Inflammatory macrophage treated with lipopolysaccharide for 1 hour (primary cell): Measurements from ENCODE around the gene MOGAT1.
"Not testable (repeated sequence)": the region's sequence is repeated elsewhere in the genome, so short reads cannot be mapped to it uniquely, and the experiment has no call there.

ENCODE experiments used
- DNase-seq, 2 donors: peaks; one replicate each; pipeline ENCODE4 v3.0.0-alpha.2; 2020 to 2022

The MOGAT1 gene

DNA sequence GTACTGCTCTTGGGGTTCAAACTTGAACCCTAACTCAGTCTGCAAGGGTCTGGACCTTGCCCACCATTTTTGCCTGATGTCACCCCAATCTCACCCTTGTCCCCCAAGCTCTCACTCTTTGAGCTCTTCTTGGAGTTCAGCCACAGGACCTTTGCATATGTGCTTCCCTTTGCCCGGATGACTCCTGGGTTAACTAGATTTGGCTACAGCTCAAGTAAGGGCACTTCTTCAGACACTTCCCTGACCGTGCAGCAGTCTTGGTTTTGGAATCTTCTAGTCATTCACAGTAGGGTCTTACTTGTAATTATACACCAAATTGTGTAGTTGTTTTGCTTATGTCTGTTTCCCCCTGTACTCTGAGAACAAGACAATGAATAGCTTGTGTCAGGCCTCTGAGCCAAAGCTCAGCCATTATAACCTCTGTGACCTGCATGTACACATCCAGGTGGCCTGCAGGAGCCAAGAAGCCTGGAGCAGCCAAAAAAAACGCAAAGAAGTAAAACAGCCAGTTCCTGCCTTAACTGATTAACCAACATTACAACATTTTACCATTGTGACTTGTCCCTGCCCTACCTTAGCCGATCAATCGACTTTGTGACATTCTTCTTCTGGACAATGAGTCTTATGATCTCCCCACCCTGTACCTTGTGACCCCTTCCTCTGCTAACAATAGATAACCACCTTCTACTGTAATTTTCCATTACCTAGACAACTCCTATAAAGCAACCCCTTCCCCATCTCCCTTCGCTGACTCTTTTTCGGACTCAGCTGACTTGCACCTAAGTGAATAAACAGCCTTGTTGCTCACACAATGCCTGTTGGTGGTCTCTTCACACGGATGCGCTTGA is 1.0 kb upstream of the MOGAT1 start:
- no peak for DNase-seq

DNA sequence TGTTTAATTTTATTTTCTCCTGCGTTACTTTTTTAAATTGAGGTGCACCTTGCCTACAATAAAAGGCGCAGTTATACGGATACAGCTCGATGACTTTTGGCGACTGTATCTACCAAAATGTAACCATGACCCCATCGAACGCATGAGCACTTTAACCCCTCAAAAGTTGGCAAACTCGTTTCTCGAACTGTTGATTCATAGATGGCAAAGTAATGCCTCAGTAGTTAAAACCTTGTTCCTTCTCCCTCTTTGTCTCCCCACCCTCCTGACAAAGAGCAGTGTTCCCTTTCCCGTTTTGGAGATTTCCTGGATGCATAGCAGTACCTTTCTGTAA is 577 bp downstream of the MOGAT1 start:
- DNase-seq = no peak

DNA sequence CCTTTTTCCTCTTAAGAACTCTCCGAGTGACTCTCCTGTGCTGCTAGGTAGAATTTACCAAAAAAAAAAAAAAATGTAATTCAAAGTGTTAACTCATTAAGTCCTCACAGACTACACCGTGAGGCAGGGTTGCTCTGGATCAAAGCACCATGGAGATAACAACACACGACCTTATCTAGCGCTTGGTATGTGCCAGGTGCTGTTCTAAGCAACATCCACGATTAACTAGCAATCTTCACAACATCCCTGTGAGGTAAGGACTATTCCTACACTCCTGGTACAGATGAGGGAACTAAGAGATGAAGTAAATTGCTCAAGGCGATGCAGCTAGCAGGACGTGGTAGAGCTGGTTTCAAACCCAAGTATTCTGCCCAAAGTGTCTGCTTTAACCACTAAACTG is 1.8 kb downstream of the MOGAT1 start:
- DNase-seq = no peak

DNA sequence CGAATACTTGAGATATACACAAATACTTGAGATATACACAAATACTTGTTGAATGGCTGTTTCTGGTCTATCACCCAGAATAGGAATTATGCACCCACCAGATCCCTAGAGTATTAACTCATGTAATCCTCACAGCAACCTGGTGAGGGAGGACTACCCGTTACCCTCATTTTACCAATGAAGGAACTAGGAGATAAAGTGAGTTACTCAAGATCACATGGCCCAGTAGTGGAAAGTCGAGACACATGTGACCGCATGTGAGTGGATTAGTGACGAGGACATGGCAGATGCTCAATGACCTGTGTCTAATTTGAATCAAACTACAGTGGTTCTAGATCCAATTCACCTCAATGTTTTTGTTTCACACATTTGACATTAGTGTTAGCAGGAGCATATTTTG is 2.4 kb downstream of the MOGAT1 start:
- peak; percentile 25 to 57 for DNase-seq

DNA sequence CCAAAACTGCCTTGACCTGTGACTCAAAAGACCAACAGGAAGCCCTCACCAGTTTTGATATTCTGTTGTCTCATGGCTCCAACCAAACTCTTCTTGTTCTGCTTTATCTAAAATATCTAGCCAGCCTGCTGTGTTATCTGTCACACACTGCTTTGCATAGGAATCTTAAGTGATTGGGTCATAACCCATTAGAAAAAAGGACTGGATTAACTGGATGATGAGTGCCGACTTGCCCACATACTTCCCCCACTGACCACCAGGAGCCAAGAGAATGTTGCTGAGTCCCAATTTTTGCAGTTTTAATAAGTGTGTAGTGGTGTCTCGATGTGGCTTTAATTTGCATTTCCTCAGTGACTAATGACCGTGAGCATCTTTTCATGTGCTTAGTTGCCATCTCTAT is 6.5 kb downstream of the MOGAT1 start:
- peak; percentile 29 to 57 for DNase-seq

DNA sequence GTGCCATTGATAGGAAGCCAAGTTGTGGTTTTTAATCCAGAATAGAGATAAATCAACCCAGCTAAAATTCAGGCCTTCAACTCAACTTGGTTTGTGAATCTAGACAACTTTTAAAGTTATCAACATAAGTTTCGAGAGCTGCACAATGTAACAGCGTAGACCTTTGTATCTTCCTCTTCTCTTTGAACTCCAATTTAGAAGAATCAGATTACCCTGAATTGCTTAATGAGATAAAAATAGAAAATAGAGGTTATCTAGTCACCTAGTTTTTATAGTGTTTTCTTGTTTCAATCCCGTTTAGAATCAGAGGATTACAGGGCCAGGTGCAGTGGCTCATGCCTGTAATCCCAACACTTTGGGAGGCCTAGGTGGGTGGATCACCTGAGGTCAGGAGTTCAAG is 12.3 kb downstream of the MOGAT1 start:
- DNase-seq = no peak

DNA sequence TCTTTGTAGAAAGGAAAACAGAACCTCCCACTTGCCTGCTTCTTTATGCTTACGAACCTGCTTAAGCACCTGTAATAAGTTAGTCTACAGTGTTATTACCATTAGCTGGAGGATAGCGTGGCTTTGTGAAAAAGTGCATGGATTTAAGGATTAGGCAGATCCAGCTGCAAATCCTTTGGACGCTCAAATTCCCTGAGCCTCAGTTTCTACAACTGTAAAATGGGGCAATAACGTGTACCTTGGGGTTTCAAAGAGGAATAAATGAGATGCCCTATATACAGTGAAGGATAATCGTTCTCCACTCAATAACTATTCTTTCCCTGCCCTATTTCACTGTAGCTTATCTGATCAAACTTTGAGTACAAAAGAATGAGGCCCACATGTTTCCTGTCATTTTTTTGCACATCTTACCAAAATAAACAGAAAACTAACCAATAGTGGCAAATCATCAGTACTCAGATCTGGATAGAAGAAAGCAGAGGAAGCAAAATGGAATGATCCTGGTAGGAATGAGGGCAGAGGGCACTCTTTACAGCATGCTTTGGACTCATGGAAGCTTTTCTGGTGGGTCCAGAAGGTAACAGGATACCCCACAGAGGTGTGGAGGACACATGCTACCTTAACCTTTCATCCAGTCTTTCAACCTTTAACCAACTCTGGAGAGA is 14.8 kb downstream of the MOGAT1 start:
- DNase-seq = no peak

DNA sequence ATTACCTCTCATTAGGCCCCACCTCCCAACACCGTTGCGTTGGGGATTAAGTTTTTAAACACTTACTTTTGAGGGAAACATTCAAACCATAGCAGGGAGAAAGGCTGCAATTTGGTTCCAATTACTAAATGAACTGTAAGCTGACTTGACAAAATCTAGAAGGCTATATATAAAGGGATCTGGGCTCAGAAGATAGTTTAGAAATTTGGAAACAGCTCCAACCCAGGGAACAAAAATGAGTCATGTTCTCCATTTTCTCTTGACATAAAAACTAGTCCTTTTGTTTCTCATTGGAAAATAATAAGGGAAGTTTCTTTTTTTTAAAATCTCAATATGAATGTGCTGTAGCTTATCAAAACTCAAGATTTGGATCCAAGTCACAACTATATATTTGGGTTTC is 17.5 kb downstream of the MOGAT1 start:
- DNase-seq = peak; percentile 37 to 45

DNA sequence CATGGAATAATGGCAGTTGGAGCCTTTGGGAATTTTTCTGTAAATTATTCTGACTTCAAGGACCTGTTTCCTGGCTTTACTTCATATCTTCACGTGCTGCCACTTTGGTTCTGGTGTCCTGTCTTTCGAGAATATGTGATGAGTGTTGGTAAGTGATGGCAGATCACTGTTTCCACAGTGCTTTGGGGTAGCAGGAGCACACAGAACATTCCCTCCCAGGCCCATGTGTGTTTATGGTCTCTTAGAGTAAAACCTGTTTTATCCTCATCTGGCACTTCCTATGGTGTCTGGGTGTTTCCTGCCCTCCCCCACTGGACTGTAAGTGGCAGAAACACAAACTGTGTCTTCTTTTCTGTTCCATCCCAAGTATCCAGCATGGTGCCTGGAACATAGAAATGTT is 17.9 kb downstream of the MOGAT1 start:
- DNase-seq = no peak

DNA sequence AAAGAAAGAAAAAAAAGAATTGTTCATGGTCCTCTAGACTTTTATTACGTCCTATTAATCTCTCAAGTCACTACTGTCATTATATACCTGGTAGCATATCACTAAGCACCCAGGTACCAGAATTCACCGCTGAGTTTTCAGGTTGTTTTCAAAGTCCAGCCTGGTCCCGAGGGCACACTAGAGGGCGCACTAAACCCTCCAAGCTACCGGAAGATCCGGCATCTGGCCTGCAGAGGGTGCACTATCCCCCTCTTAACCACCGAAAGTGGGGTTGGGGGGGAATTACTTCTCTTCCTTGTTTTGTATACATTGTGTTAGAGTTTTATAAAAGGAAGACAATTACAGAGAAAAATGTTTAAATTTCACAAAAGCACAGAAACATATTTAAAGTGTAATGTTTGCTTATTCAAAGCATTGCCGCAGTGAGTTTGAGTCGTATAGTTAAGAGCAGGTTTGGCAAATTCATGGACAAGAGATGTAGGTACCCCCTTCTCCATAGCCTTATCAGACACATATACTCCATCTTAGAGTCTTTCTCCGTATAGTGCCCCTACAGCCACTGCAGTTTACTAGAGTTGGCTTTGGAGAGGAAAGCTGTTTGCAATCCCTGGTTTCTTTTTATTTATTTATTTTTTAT is 19.2 kb downstream of the MOGAT1 start:
- peak; percentile 55 to 95 for DNase-seq

DNA sequence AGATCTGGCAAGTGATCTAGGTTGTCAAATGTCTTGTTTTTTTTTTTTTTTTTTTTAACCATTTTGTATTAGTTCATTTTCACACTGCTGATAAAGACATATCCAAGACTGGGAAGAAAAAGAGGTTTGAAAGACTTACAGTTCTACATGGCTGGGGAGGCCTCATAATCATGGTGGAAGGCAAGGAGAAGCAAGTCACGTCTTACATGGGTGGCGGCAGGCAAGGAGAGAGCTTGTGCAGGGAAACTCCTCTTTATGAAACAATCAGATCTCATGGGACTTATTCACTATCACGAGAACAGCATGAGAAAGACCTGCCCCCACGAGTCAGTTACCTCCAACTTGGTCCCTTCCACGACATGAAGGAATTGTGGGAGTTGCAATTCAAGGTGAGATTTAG is 22.0 kb downstream of the MOGAT1 start:
- not testable (repeated sequence) for DNase-seq

DNA sequence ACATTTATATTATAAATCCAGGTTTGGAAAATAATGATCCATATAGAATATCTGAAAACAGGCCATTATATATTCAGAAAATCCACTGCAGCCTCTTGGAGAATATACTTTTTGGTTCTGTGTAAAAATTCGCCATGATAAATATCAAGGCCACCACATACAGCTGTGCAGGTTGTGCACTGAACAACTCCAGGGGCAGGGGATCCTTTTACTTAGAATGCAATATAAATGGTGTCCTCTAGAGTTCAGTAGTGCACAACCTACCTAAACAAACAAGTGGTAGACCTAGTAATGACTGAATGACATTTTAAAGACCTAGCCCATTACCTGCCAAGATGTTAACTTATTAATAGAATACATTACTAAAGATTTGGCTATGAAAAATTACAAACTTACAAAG is 22.4 kb downstream of the MOGAT1 start:
- DNase-seq = peak in 1 of 2 donors; percentile 36

DNA sequence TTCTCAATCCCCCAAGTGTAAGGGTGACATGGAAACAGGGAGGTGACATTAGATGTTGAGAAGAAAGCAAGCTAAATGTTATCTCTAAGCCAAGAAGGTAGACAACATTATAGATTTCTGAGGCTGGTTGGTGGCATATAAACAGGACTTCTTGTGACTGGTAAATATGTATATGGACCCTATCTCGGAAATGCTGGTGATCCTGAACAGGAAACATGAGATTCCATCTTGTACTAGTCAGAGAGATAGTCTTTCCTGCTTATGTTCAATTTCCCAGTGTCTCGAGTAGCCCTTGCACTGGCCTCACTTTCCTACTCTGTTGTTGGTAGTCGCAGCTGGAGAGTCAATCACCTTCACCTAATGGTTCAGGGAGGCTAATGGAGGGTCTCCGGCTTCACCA is 26.8 kb downstream of the MOGAT1 start:
- DNase-seq = no peak

DNA sequence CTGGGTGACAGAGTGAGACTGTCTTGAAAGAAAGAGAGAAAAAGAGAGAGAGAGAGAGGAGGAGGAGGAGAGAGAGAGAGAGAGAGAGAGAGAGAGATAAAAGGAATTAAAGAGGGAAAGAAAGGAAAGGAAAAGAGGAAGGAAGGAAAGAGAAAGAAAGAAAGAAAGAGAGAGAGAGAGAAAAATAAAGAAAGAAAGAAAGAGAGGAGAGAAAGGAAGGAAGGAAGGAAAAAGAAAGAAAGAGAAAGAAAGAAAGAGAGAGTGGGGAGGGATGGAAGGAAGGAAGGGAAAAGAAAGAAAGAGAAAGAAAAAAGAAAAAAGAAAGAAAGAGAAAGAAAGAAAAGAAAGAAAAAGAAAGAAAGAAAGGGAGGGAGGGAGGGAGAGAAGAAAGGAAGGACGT is 29.8 kb downstream of the MOGAT1 start:
- DNase-seq = no peak

DNA sequence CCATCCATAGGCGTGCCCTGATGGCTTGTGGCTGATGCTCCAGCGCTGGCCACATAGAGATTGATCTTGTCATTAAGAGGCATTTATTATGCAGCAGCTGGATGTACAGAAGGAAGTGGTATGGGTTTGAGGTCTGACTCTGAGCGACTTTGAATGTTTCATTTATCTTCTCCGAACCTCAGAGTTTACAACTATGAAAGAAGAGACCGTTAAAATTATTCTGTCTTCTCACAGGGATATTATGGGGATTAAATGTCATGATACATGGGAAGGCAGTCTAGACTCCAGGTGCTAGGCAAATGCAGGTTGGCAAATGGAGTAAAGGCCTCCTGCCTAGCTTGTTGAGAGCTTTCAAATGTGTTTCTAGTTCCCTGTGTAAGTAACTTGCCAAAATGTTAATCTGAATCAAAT is 30.3 kb downstream of the MOGAT1 start:
- no peak for DNase-seq

DNA sequence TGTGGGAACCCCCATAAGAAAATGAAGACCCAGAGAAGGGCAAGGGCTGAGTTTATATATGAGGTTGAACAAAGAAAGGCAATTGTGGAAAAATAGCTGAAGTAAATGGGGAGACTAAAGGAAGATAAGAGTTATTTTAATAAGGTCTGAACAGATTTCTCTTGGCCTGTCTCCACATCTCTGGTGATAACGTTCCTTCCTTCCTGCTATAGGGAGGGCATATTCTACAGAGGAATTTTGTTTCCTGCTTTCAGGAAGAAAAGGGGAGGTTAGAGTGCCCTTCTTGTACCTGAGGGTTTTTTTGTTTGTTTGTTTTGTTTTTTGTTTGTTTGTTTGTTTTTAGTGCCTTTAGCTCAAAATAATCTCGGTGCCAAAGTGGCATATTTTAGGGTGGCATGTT is 31.6 kb downstream of the MOGAT1 start:
- no peak for DNase-seq

DNA sequence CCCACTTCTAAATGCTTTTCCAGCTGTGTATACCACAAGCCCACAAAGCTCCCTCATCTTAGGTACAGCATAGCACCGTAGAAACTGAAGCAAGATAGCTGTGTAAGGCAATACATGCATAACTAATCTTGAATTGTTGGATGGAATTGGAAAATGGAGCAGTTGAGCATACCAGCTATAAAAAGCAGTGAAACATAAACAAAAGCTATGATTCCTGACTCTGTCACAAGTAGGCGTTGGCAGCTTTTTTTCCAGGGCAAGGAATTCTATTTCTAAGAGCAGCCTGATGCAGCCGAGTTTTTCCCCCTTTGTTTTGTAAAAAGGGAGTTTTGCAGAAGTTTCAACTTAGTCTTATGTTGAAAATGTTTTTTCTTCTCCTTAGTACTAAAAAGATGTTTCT is 32.4 kb downstream of the MOGAT1 start:
- DNase-seq = no peak

DNA sequence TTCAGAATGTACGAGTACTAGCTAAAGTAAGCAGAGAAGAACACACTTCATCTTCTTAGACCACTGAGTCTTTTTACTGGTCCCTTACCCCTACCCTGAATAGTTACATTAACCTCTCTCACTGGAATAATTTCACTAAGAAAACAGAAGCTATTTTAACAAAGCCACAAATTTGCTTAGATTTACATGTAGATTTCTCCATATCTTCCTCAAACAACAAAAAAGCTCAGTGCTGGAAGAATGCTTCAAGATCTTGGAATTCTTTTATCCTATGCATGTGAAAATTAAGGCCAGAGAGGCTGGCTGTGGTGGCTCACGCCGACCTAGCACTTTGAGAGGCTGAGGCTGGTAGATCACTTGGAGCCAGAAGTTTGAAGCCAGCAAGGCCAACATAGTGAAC is 35.2 kb downstream of the MOGAT1 start:
- DNase-seq = no peak

DNA sequence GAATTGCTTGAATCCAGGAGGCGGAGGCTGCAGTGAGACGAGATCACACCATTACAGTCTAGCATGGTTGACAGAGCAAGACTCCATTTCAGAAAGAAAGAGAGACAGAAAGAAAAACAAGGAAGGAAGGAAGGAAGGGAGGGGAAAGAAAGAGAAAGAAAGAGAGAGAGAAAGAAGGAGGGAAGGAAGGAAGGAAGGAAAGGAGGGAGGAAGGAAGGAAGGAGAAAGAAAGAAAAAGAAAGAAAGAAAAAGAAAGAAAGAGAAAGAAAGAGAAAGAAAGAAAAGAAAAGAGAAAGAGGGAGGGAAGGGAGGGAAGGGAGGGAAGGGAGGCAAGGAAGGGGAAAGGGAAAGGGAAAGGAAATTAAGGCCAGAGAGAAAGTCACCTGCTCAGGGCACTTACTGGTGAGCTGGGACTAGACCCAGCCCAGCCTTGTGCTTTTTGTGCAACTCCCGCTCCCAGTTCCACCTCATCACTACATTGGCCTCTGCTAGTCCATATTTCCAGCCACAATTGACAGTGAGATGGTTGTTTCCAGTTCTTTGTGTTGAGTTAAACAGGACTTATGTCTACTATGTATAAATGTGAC is 35.7 kb downstream of the MOGAT1 start:
- no peak for DNase-seq

DNA sequence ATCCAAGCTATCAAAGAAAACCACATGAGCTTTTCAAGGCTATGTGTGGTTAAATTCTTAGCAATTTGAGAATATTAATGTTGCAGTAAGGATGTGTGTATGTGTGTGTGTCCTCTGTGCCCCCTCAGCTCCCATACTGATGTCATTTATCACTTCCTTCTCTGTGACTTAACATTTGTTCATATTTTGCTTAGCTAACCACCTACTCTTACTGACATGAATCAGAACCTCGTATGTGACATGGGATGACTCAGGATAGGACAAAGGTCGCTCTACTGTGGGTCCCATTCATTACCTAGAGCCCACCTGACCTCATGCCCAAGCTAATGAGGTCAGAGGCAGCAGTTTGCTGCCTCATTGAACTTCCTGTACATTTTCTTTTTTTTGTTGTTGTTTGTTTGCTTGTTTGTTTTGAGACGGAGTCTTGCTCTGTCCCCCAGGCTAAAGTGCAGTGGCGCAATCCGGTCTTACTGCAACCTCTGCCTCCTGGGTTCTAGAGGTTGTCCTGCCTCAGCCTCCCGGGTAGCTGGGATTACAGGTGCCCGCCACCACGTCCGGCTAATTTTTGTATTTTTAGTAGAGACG is 36.3 kb downstream of the MOGAT1 start:
- peak; percentile 72 to 96 for DNase-seq

DNA sequence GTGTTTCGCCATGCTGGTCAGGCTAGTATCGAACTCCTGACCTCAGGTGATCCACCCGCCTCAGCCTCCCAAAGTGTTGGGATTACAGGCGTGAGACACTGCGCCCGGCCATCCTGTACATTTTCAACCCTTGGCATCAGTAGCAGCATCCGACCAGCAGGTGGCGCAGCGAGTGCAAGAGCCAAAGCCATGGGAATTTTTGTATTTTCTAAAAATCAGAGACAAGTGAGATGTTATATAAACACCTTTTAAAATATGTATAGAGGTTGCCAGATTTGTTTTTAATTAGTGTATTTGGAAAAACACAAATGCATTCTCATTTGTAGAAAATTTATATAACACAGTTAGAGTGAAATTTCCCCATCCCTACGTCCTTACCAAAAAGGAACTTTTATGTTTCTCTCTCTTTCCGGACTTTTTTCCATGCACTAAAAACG is 36.8 kb downstream of the MOGAT1 start:
- DNase-seq = peak; percentile 69 to 95

DNA sequence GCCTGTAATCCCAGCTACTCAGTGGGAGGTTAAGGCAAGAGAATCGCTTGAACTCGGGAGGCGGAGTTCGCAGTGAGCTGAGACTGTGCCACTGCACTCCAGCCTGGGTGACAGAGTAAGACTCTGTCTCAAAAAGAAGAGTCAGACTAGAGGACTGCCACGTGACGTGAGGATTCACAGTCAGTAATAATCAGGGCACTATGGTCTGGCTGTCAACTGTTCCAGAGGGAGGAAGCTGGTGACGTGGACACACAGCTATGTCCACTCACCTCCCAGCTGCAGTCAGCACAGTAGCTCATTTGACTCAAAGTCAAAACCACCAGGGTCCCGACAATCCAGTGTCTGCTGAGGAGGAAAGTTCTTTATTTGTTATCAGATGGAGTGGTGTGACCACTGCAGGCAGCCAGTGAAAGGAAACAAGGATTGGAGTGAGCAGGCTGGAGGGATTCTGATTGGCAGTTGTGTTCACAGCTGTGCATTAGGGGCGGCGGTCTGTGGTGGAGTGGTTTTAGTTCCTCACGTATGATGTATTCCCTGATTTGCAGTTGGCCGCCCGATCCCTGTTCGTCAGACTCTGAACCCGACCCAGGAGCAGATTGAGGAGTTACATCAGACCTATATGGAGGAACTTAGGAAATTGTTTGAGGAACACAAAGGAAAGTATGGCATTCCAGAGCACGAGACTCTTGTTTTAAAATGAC is 37.9 kb downstream of the MOGAT1 start:
- peak; percentile 86 to 93 for DNase-seq

DNA sequence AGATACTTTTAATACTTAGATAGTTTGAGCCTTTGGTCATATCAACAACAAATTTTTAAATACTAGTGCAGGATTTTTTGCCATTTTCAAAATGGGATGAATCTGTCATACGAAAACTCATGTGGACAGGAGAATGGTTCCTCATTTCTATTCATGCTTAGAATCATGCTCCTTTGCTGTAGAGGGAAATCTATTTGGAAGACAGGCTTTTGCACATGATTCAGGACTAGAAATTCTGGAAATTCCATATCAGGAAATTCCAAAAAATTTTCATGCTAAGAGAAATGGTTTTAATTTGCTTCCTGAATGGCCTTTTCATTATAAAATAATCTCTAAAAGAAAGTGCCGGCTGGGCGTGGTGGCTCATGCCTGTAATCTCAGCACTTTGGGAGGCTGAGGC is 39.3 kb downstream of the MOGAT1 start:
- DNase-seq = peak; percentile 87 to 92
